UCSD-AML1 (cell line): ENCODE measurements around the gene CENPO.
A peak's percentile ranks its signal among the peaks of the same experiment; 100 is the strongest.

Source experiments
- DNase-seq: peaks from one replicate; lab custom pipeline; 2025; ENCODE audit not compliant: unreplicated experiment; lab: John Stamatoyannopoulos, UW

CENPO gene

GRCh38 chr2:24792874-24793760 lies at the start of gene CENPO, which contains the start of gene PTRHD1:
Gene CENPO (plus strand): TSS chr2:24793425. CDS start chr2:24793920, 495 bp downstream.
Gene PTRHD1 (minus strand): TSS chr2:24793391. CDS start chr2:24793377, 14 bp downstream.
- peak; percentile 98 for DNase-seq

GRCh38 chr2:24743924-24744323 lies 49.3 kb upstream of the CENPO start:
- DNase-seq, result no peak

DNA sequence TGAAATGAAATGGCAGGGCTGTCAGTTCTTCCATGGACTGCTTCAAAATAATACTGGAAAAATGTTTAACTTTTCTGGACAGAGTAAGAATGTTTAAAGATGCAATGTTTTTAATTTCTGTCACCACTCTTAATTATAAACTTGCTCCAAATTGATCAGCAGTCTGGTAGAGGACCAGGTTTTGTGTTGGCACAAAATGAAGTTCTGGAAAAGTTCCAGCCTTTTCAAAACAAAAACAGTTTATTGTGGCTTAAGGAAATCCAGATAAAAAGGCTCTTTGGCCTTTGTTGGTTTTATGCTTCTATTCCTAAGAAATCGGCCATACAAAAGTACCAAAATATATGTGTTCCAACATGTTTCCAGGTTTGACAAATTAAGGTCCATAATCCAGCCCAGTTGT lies 48.9 kb upstream of the CENPO start:
- DNase-seq, result no peak

GRCh38 chr2:24745825-24746224 lies 47.4 kb upstream of the CENPO start:
- DNase-seq, result no peak

GRCh38 chr2:24747299-24747698 lies 45.9 kb upstream of the CENPO start:
- DNase-seq, result no peak

DNA sequence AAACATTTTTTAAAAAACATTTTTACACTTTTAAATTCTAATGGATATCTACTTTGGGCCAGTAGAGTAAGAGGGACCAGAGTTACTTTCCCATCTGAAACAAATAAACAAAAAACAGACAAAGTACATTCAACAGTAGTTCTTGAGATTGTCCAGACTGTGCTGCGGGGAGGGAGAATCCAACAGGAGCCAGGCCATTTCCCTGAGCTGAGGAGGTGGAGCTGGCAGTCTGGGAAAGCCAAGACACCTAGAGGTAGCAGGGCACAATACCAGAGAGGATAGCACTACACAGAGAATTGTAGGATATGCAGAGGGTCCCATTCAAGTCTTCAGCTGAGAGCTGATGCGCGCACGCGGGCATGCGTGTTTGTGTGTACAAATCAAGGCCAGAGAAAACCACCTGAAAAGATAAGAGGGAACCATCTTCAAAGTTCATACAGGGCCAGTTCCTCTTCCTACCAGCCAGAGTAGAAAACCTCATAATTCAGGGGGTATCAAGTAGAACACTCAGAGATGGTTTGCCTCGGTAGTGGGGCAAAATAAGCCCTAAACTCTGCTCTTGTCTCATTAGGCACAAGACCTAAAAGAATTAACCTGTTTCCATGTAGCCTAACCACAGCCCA lies 44.0 kb upstream of the CENPO start:
- DNase-seq, result no peak

- DNase-seq, result no peak
These were observed 38.1 kb upstream of the CENPO start for GRCh38 chr2:24754985-24755705.

- DNase-seq, result no peak
These were observed 36.4 kb upstream of the CENPO start for GRCh38 chr2:24756789-24757188.

DNA sequence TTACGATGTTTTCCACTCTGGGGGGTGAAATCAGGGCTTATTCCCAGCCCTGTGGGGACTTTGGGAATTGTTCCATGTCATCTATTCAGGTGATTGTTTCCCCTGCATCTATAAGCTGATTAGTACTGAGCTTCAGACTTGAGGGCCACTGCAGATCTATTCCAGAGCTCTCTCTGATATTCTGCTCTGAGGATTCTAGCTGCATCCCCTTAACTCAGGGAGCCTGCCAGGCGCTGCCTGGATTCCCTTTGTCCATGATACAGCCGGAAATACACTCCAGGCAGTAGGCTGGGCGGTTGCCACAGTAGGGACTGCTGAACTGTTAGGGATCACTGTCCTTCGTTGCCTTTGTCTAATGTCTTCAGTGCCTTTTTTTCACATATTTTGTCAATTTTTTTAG lies 31.4 kb upstream of the CENPO start:
- DNase-seq, result no peak

DNA sequence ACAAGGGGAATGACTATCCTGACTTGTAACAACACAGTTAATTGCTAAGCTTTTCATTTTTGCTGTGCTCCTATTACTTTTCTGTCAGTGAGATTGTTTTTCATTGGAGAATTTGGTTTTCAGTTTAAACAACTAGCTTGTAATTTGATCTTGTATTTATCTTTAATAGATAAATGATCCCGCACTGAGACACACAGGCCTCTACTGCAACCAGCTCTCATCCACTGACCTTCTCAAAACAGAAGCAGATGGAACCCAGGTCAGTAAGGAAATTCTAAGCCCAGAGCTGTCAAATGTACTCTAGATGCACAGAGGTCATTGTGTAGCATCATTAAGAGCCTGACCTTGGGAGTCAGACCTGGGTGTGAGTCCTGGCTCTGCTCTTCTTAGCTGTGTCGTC lies 30.7 kb upstream of the CENPO start:
- no peak for DNase-seq

DNA sequence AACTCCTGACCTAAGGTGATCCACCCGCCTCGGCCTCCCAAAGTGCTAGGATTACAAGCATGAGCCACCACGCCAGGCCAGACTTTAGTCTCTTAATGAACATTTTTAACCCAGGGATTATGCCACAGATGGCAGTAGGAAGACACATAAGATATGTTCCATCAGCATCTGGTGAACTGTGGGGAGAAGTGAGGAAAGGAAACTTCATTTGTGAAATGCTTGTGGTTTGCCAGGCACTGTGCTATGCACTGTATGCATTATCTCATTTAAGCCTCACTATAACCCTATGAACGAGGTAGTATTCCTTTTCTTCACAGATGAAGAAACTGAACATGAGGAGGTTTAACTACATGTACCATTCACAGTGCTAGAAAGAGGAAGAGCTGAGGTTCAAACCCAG lies 29.4 kb upstream of the CENPO start:
- DNase-seq, result no peak

- no peak for DNase-seq
These were observed 26.6 kb upstream of the CENPO start for GRCh38 chr2:24766609-24767008.

DNA sequence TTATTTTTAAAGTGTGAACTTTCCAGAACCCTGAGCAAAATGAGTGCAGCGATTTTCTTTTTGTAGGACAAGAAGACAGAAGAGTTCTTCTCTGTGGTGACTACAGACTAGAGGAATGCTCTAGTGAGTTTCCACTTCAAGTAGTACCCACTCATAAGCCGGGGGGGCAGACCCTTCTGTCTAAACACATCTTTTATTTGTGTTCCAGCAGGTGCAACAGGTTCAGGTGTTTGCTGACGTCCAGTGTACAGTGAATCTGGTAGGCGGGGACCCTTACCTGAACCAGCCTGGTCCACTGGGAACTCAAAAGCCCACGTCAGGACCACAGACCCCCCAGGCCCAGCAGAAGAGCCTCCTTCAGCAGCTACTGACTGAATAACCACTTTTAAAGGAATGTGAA lies 25.2 kb upstream of the CENPO start:
- DNase-seq, result no peak

GRCh38 chr2:24768601-24769000 lies 24.6 kb upstream of the CENPO start:
- DNase-seq, result no peak

DNA sequence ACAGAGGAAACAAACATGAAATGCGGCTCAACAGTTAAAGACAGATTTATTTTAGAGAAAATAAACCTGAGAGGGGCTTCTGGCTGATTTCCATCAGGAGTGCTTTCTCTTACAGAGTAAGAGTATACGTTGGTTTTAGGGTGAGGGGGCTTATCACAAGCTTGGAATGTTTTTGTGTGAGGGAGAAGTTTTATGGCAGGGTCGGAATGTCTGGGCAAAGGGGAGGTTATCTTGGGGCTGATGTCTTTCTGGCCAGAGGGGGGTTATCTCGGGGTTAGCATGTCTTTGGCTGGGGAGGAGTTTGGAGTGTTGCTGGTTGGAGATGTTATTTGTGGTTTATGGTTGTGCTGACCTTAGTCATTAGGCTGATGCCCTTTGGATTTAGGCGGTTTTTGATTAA lies 22.2 kb upstream of the CENPO start:
- no peak for DNase-seq

DNA sequence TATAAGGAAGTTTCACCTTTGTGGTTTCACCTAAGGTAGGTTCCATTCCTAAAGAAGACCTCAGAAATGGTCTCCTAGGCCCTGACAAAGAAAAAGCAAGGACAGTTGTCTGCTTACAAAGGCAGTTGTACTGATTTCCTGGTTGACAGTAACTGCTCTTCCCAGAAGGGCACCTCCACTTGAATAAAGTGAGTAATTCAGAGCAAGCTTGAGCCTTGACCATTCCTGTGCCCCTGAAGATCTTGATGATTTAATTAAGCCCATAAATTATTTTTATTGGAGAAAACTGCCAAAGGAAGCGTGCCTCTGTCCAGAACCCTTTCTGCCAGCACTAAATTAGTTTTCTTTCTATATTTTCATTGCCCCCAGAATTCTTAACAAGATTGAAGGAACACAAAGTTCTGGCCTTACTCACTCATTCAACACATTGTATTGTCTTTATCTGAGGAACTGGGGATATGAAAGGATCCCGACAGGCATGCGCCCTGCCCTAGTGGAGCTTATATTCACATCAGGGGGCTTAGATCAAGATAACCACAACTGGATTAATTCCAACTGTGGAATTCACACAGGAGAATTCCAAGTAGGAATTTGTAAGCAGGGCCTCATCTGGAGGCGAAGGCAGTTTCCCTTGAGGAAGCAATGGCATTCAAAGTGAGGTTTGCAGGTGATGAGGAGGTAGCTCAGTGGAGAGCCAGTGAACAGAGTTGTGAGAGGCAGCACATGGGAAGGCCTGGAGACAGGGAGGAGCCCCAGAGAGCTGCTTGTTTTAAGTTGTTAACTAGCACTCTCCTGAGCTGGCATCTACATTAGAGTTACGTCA lies 21.2 kb upstream of the CENPO start:
- no peak for DNase-seq

GRCh38 chr2:24774373-24774772 lies 18.9 kb upstream of the CENPO start:
- no peak for DNase-seq

GRCh38 chr2:24779116-24779515 lies 14.1 kb upstream of the CENPO start:
- no peak for DNase-seq

GRCh38 chr2:24783641-24784040 lies 9.6 kb upstream of the CENPO start:
- DNase-seq, result no peak

- DNase-seq, result peak; percentile 22
These were observed 7.4 kb upstream of the CENPO start for GRCh38 chr2:24785671-24786321.
